Astrocyte of the cerebellum (primary cell): ENCODE data around the gene RPSA.
A peak's percentile ranks its signal among the peaks of the same experiment; 100 is the strongest.

ENCODE experiments used
- DNase-seq: peaks from one replicate; pipeline ENCODE4 v3.0.0-alpha.2; 2011; ENCODE audit warnings: low read depth
- H3K4me3 ChIP-seq: 2 replicates; pipeline ENCODE4 v1.5.1; 2011; ENCODE audit warnings: mild to moderate bottlenecking, low read depth, low read length, moderate library complexity
- CTCF ChIP-seq: IDR thresholded peaks from 2 replicates; pipeline ENCODE4 v1.5.1; 2012; ENCODE audit warnings: low read length, low read depth, moderate library complexity, mild to moderate bottlenecking; ENCODE audit errors: missing control alignments
- in situ Hi-C: cut with HindIII; loops from 2 replicates; pipeline ENCODE4 v1.10.0; 2017; ENCODE audit warnings: low sequenced_read_pairs

The RPSA gene

GRCh38 chr3:39376959-39377634 lies 29.4 kb upstream of the RPSA start:
- no peak for TF ChIP-seq CTCF
- H3K4me3 ChIP-seq: no peak overlapping the region
- in situ Hi-C loops: no loop called here
- DNase-seq: no peak

- DNase-seq: no peak
- peak; percentile 74 for TF ChIP-seq CTCF
- H3K4me3 ChIP-seq: no peak overlapping the region
- in situ Hi-C loops: no loop called here
These were observed 28.4 kb upstream of the RPSA start for GRCh38 chr3:39378088-39378487.

DNA sequence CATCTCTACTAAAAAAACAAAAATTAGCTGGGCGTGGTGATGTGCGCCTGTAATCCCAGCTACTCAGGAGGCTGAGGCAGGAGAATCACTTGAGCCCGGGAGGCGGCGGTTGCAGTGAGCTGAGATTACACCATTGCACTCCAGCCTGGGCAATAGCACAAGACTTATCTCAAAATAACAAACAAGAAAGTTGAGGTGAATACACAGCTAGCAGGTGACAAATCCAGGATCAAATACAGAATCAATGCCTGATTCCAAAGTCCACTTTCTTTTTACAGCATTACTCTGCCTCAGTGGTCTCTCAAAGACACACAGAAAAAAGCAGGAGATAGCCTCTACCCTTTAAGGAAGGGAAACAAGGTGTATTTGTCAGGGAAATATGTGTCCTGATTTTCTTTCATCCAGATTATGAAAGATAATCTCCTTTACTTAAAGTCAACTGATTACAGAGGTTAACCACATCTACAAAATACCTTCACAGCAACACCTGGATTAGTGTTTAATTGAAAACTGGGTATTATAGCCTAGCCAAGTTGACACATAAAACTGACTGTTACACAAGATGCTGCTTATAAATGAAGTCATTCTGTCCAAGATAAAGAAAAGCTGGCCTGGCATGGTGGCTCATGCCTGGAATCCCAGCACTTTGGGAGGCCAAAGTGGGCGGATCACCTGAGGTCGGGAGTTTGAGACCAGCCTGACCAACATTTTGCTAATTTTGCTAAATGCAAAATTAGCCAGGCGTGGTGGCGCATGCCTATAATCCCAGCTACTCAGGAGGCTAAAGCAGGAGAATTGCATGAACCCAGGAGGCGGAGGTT lies 27.4 kb upstream of the RPSA start:
- DNase-seq: no peak
- H3K4me3 ChIP-seq: no peak overlapping the region
- in situ Hi-C loops: no loop called here
- TF ChIP-seq CTCF: no peak

DNA sequence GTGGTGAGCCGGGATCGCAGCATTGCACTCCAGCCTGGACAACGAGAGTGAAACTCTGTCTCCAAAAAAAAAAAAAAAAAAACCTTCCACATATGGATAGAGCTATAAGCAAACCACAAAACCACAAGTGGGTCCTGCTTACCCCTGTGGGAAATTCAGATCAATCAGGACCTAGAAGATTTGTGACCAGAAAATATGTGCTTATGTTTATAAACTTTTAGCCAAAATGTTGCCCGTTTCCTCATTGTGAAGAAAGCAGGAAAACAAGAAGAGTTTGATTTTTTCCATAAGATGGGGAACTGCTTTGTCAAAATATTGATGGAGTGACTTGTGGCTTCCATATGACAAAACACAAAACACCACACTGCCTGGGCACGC lies 26.8 kb upstream of the RPSA start:
- TF ChIP-seq CTCF: no peak
- H3K4me3 ChIP-seq: no peak overlapping the region
- no peak for DNase-seq
- in situ Hi-C loops: no loop called here

- no peak for DNase-seq
- no peak overlapping the region for H3K4me3 ChIP-seq
- TF ChIP-seq CTCF: no peak
- in situ Hi-C loops: no loop called here
These were observed 25.1 kb upstream of the RPSA start for GRCh38 chr3:39381432-39381831.

GRCh38 chr3:39383045-39383880 lies 23.3 kb upstream of the RPSA start, which contains the start of gene SLC25A38:
Gene SLC25A38, plus strand, starts transcription at chr3:39383370. Its CDS starts 355 bp downstream, at chr3:39383725.
- DNase-seq: peak; percentile 59
- peak within 1 kb of the TSS; percentile 89 for H3K4me3 ChIP-seq
- peak; percentile 41 for TF ChIP-seq CTCF
- in situ Hi-C loops: no loop called here
